ENCODE measurements around the gene CNNM2. TPM values are rescaled to one million over a fixed set of nuclear protein-coding genes. Genes with fewer than 3 reads are reported as not detected.

Gene CNNM2
- total RNA-seq, 3 donors from 2014 or later (not counting 1 experiment from before 2014, with no cell fraction given), result 8.6 to 18.0 (median 16.7) TPM

DNA sequence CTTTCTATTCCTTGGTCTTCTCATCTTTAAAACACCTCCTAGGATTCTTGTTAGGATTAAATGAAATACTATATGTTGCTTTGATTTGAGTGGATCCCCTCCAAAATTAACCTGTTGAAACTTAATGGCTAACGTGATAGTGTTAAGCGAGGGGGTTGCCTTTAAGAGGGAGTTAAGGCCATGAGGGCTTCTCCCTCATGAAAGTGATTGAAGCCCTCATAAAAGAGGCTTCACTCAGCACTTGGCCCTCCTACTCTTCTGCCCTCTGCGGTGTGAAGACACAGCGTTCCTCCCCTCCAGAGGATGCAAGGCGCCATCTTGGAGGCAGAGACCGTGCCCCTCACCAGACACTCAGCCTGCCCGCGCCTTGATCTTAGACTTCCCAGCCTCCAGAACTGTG, 46.6 kb downstream of the CNNM2 start:
- intact Hi-C loops (cut with micrococcal nuclease), result no loop called here
- Mint-ChIP-seq H3K4me3 (no peak overlapping the region), H3K9me3 (no peaks in the 10 kb centered on the region), H3K36me3 (no peaks in the 10 kb centered on the region), H3K27ac (no peak overlapping the region), H3K4me1 (peaks cover 0 to 4% of the 10 kb centered on the region in 2 donors), H3K27me3 (ENCODE audit: low read depth in 2 of 2) (no peaks in the 10 kb centered on the region)
- DNase-seq (no peak), ATAC-seq (no peak)
- Histone ChIP-seq H3K27ac (ENCODE audit: low read length) (no peak overlapping the region), H3K4me3 (ENCODE audit: low read length) (no peak overlapping the region), H3K36me3 (ENCODE audit: control insufficient read depth, insufficient read depth, low read length) (no peaks in the 10 kb centered on the region), H3K9me3 (ENCODE audit: control insufficient read depth, insufficient read depth, low read length) (no peaks in the 10 kb centered on the region), H3K27me3 (ENCODE audit: control insufficient read depth, insufficient read depth, low read length) (no peaks in the 10 kb centered on the region), H3K4me1 (ENCODE audit: control insufficient read depth, insufficient read depth, low read length) (no peaks in the 10 kb centered on the region)
- TF ChIP-seq, protein P1, sequence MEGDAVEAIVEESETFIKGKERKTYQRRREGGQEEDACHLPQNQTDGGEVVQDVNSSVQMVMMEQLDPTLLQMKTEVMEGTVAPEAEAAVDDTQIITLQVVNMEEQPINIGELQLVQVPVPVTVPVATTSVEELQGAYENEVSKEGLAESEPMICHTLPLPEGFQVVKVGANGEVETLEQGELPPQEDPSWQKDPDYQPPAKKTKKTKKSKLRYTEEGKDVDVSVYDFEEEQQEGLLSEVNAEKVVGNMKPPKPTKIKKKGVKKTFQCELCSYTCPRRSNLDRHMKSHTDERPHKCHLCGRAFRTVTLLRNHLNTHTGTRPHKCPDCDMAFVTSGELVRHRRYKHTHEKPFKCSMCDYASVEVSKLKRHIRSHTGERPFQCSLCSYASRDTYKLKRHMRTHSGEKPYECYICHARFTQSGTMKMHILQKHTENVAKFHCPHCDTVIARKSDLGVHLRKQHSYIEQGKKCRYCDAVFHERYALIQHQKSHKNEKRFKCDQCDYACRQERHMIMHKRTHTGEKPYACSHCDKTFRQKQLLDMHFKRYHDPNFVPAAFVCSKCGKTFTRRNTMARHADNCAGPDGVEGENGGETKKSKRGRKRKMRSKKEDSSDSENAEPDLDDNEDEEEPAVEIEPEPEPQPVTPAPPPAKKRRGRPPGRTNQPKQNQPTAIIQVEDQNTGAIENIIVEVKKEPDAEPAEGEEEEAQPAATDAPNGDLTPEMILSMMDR (IDR thresholded peaks at IDR 0.05), result no peak
- WGBS (ENCODE audit: insufficient coverage), result 94% methylated on average over 8 of the region's 8 CpGs

DNA sequence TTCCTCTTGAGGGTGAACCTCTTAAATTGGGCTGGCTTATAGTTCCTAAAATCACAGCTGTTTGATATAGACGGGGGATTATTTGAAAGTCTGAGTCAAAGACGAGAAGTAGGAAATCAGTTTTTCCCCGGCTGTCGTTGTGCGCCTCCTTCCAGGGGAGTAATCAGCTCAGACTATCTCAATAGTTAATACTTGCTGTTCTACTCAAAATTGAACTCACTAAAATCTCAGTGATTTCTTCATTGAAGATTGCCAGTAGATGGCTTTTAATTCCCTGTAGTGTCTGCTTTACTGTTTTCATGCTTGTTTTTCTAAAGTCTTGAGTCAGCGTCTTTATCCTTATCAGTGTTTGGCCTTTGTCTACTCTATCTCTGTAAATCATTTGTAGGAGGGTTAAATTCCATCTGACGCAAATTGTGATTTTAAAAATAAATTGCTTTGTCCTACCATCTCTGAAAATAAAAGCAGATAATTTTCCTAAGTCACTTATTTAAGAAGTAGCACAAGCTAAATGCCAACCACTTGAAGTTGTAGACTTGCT, 47.3 kb downstream of the CNNM2 start:
- no peaks in the 10 kb centered on the region for H3K9me3 ChIP-seq (ENCODE audit: control insufficient read depth, insufficient read depth, low read length)
- peaks cover 0 to 4% of the 10 kb centered on the region in 2 donors for H3K4me1 Mint-ChIP-seq
- no peak for DNase-seq
- no peak for ATAC-seq
- TF ChIP-seq, protein P1 (IDR thresholded peaks at IDR 0.05), result no peak
- no peaks in the 10 kb centered on the region for H3K27me3 ChIP-seq (ENCODE audit: control insufficient read depth, insufficient read depth, low read length)
- H3K36me3 ChIP-seq (ENCODE audit: control insufficient read depth, insufficient read depth, low read length), result no peaks in the 10 kb centered on the region
- WGBS (ENCODE audit: insufficient coverage), result 92% methylated on average over 6 of the region's 7 CpGs
- no peak overlapping the region for H3K27ac ChIP-seq (ENCODE audit: low read length)
- H3K36me3 Mint-ChIP-seq, result no peaks in the 10 kb centered on the region
- H3K9me3 Mint-ChIP-seq, result no peaks in the 10 kb centered on the region
- no peak overlapping the region for H3K4me3 Mint-ChIP-seq
- no peaks in the 10 kb centered on the region for H3K4me1 ChIP-seq (ENCODE audit: control insufficient read depth, insufficient read depth, low read length)
- no peak overlapping the region for H3K4me3 ChIP-seq (ENCODE audit: low read length)
- intact Hi-C loops (cut with micrococcal nuclease), result no loop called here
- no peak overlapping the region for H3K27ac Mint-ChIP-seq
- no peaks in the 10 kb centered on the region for H3K27me3 Mint-ChIP-seq (ENCODE audit: low read depth in 2 of 2)

DNA sequence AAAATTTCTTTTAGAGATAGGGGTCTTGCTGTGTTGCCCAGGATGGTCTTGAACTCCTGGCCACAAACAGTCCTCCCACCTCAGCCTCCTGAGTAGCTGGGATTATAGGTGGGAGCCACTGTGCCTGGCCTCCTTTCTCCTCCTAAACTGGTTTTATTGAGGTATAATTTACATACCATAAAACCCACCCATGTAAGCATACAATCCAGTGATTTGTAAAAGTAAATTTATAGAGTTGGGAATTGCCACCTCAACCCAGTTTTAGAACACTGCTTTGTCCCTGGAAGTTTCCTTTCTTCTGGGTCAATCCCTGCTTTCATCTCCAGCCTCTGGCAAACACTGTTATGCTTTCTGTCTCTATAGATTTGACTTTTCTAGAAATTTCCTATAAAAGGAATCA, 49.0 kb downstream of the CNNM2 start:
- no peaks in the 10 kb centered on the region for H3K27me3 ChIP-seq (ENCODE audit: control insufficient read depth, insufficient read depth, low read length)
- H3K4me1 ChIP-seq (ENCODE audit: control insufficient read depth, insufficient read depth, low read length), result no peaks in the 10 kb centered on the region
- H3K9me3 Mint-ChIP-seq, result no peaks in the 10 kb centered on the region
- H3K4me3 Mint-ChIP-seq, result no peak overlapping the region
- no peaks in the 10 kb centered on the region for H3K9me3 ChIP-seq (ENCODE audit: control insufficient read depth, insufficient read depth, low read length)
- H3K36me3 Mint-ChIP-seq, result no peaks in the 10 kb centered on the region
- TF ChIP-seq, protein P1 (IDR thresholded peaks at IDR 0.05), result no peak
- DNase-seq (no peak), ATAC-seq (no peak)
- intact Hi-C loops (cut with micrococcal nuclease), result no loop called here
- H3K4me3 ChIP-seq (ENCODE audit: low read length), result no peak overlapping the region
- no peak overlapping the region for H3K27ac ChIP-seq (ENCODE audit: low read length)
- peaks cover 0 to 4% of the 10 kb centered on the region in 2 donors for H3K4me1 Mint-ChIP-seq
- H3K36me3 ChIP-seq (ENCODE audit: control insufficient read depth, insufficient read depth, low read length), result no peaks in the 10 kb centered on the region
- H3K27ac Mint-ChIP-seq, result no peak overlapping the region
- H3K27me3 Mint-ChIP-seq (ENCODE audit: low read depth in 2 of 2), result no peaks in the 10 kb centered on the region
